Activated CD4-positive, alpha-beta T cell treated with anti-CD3 and anti-CD28 coated beads, Interleukin-2, amount 50 U/mL, for 48 hours (primary cell): ENCODE measurements around the gene LSM14B.

Experiments
- DNase-seq, 2 experiments: peaks; one replicate each; pipeline ENCODE4 v3.0.0-alpha.2; 2020

LSM14B gene

DNA sequence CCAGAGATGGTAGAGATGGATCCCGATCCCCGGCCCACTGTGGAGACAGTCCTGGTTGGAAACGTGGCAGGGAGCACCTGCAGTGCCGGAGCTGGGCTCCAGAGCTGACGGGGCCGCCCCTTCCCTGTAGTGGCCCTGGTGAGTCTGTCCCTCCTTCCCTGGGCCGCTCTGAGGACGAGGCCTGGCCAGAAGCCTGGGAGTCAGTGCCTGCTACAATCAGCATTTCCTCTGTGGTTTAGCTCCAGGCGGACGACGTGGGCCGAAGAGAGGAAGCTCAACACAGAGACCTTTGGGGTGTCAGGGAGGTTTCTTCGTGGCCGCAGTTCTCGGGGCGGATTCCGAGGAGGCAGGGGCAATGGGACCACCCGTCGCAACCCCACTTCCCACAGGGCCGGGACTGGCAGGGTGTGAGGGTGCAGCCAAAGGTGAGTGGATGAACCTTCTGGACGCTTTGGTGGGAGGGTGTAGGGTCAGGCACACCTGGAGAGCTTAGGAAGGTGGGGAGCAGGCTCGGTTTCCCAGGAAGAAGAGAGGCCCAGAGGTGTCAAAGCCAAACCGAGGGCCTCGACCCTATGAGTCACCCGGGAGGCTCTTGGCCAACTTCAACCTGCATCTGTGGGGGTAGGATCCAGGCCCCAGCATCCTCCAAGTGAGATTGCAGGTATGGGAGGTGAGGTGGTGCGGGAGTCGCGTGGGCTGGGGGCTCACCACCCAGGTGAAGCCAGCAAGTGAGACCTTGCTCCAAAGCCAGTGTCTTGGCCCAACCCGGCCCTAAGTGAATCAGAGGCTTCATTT, 11.0 kb downstream of the LSM14B start:
- no peak for DNase-seq

DNA sequence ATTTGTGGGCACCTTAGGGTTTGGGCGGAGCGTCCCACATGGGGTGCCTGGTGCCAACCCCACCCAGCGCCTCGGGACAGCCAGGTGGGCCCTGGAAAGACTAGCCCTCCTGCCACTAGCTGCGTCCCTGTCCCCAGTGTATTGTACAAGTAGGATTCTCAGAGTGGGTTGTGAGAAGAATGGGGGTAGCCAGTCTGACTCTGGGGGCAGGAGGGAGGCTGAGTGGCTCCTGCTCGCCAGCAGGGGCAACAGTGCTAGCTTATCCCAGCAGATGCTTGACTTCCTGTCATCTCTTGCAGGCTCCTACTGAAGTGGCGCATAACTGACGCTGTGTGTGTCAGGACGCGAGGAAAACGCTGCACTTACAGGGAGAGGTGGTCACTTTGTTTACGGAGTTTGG, 11.6 kb downstream of the LSM14B start:
- no peak for DNase-seq

DNA sequence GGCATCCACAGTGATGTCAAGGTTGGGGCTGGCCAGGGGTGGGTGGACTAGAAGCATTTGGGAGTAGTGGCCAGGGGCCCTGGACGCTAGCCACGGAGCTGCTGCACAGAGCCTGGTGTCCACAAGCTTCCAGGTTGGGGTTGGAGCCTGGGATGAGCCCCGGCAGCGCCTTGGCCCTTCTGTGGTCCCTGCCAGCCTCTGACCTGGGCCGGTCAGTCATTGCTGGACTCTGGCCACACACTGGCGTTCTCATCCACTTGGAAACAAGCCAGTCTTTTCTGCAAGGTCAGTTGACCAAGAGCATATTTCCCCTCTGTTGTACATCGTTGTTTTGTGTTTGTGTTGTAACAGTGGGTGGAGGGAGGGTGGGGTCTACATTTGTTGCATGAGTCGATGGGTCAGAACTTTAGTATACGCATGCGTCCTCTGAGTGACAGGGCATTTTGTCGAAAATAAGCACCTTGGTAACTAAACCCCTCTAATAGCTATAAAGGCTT, 12.5 kb downstream of the LSM14B start:
- DNase-seq: no peak

DNA sequence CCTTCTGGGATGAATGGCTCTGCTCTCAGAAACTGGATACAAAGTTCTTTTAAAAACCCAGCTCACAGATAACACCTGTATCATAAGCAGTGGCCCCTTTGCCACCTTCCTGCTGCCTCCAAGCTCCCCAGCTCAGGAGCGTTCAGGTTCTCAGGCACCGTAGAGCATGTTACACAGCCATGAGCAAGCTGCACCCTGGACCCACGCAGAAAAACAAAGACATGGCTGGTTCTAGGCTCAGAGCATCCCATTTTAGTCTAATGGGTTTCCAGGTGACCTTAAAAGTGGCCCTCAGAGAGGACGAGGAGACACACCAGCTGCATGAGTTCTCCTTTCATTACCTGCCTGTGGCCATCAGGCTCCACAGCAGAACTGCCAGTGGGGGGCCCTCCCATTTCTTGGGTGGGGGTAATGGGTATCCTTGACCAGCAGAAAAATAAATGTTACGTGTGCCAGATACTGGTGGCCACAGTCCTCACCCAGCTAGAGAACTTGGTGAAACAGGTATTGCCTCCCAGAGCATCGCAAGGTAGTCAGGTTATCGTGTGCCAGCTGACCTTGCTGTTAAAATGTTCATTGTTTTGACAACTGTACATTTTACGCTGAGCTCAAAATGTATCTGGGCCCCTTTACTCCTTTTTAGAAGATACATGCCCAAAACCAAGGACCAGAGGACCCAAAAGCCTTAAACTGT, 13.4 kb downstream of the LSM14B start:
- no peak for DNase-seq

DNA sequence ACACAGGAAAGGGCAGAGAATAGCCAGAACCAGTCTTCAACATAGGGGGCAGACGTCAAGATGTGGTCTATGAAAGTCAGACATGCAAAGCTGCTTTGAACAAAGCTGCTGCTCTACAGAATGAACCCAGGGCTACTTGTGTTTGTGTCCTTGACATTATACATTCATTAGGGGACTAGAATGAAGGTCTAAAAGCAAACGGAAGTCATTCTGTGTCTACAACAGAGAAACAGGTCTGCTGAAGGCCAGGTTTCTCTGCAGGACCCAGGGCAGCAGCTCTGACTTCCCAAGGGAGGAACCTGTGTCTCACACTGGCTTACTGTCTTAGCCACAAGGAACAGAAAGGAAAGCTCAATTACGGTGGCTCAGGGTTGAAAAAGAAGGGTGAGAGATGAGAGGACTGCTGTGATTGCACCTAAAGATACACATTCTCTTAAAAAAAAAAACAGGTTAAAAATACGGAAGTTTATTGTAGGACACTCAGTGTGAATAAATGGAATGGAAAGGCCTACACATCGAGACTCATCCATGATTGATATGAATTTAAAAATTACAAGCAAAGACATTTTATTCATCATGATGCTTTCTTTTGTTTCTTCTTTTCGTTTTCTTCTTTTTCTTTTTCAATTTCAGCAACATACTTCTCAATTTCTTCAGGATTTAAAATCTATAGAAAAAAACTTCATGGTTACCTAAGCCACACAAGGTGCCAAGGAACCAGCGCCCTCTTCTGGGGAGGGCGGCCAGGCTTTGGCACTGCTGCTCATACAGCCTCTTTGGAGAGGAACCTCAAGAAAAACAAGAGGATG, 14.2 kb downstream of the LSM14B start:
- DNase-seq: peak; percentile 62 to 68

DNA sequence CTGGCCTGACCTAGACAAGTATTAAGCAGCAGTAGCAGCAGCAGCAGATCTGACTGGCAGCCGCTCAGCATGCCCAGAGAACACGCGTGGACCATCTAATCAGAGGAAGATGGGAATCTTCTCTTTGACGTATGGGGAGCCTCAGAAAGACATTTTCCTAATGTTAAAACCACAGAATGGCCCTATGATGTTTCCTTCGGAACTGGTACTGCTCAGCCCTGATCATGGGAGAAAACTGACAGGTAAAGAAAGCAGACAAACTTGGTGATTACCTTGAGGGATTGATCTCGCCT, 14.8 kb downstream of the LSM14B start:
- no peak for DNase-seq

DNA sequence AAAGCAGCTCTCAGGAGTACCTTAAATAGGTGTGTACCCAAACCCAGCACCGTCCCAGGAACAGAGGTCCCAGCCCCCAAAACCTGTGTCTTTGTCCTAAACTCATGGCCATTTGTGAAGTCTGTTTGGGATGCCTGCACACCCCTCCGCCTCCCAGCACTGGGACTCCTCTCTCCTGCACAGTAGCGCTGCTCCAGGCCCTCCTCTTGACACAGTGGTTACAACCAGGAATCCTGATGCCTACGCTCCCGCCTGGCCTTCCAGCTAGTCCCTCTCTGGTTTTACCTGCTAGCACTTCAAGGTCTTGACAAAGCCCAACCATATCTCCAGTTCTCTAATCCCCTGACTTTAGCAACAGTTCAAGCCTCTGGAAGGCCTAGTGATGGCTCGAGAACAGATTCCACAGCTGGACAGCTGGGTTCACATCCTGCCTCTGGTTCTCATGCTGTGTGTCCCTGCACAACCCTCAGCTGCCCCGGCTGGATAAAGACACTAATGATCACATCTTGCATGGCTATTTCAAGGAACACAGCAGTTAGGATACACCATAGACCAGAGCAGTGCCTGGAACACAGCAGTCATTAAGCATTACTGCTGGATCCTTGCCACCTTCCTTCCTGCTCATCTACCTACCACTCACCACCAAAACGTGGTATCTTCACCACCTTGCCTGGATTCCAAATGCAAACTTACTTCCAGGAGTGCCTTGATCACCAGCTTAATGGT, 15.4 kb downstream of the LSM14B start:
- no peak for DNase-seq

DNA sequence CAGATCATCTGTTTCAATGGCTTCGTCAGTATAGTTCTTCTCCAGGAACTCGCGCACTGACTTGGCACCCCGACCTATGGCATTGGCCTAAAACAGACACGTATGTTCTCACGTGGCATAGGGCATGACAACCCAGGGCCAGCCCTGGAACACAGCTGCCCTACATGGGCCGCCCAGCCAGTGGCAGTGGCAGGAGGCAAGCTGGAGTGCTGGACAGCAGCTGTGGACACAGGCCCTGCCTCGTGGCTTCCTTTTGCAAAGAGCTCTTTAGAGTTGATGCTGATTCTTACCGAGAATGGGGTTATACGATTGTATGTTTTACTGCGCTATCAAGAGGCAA, 15.9 kb downstream of the LSM14B start:
- no peak for DNase-seq

DNA sequence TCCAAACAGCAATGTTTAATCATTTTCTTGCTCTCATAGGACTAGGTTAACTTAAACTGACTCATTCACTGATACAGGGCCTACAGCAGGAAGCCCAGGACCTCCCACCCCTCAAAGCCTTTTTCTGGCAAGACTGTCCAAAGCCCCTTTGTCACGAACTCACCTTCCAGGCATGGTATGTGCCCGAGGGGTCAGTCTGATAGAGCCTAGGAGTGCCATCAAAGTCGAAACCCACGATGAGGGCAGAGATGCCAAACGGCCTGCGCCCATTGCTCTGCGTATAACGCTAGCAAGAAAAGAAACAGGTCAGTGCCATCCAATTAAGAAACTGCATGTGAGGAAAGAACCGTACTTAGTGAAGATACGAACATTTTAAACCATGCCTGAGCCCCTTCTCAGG, 16.6 kb downstream of the LSM14B start:
- no peak for DNase-seq

DNA sequence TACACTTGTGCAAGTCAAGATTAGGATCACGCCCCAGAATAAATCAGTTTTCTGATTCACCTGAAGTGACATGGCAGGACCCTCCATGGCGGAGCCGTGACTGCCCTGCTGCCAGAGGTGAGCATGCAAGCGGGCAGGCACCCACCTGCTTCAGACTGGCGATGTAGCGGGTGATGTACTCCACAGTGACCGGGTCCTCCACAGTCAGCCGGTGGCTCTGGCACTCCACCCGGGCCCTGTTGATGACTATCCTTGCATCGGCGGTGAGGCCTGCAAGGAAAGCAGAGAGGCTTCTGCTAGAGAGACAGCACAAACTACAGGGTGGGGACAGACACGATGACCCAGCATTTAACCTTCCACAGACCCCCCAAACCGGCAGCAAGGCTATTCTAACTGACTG, 17.4 kb downstream of the LSM14B start:
- DNase-seq: no peak

DNA sequence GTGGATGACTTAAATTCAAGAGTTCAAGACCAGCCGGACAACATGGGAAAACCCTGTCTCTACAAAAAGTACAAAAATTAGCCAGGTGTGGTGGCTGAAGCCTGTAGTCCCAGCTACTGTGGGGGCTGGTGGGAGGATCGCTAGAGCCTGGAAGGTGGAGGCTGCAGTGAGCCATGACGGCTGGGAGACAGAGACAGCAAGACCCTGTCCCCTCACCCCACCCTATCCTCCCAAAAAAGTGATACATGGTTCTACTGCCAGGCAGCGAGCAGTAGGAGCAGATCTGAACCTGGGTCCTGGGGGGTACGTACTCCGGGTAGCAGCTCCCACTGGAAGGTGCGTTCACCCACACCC, 18.7 kb downstream of the LSM14B start:
- no peak for DNase-seq

DNA sequence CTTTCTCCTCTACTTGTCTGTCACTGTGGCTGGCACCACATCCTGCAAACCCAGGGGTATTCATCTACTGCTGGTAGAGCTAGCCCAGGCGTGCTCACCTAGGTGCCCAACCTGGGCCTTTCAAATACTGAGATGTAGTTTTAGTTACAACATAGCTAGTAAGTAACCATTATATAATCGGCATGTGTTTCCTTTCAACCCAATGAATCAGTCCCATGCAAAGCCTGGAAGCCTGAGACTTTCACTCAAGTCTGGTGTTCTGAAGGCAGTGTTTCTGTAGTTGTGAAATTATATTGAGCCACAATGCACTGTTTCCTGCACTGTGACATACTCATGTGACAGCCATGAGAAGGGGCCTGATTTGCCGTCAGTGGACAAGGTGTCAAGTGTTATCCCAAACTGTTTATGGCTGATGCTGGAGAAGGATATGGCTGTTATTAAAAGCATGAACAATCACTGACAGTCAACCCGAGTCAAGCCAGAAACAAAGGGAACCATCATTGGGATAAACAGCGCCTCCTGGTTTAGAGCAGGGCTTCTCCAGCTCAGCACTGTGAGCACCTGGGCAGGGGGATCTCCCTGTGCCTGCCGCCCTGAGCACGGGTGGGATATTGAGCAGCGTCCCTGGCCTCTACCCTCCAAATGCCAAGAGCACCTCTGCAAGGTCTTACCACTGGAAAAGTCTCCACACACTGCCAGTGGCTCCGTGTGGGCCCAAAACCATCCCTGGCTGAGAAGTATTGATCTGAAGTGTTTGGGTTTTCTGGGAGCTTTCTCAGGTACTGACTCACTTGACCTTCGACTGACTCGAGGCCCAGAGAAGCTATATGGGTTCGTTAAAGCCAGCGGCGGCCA, 19.3 kb downstream of the LSM14B start:
- peak; percentile 35 to 53 for DNase-seq

DNA sequence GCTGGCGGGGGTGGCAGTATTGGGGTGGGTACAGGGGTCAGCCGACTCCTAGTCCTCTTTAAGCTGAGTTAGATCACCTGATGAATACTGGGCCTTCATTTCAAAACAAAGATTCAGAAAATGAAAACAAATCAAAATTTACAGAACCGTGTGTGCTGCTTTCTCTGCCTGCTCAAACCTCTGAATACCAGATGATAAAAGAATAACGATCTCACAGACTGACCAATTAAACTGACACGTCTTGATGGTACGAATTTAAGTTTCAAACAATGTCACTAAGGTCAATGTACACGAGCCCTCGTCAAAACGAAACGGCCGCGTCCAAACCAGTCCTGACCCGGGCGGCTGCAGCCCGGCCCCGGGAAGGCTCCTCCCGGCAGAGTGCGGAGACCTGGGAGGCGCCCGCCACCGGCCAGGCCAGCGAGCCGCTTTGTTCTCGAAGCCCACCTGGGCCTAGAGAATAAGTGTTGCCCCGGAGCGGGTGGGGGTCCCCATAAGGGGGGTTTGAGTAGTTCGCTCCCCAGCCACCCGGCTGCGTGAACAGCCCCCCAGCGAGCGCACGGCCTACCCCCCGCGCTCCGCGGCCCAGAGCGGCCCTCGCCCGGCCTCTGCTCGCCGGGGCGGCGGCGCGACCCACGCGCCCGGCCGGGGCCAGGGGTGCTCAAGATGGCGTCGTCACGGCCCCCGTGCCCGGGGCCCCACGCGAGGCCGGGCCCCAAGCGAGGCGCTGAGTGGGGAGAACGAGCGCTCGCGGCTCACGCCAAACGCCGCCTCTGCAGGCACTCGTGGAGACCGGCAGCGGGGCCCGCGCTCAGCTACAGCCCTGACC, 20.2 kb downstream of the LSM14B start:
- peak in 1 of 2 experiments; percentile 24 for DNase-seq

DNA sequence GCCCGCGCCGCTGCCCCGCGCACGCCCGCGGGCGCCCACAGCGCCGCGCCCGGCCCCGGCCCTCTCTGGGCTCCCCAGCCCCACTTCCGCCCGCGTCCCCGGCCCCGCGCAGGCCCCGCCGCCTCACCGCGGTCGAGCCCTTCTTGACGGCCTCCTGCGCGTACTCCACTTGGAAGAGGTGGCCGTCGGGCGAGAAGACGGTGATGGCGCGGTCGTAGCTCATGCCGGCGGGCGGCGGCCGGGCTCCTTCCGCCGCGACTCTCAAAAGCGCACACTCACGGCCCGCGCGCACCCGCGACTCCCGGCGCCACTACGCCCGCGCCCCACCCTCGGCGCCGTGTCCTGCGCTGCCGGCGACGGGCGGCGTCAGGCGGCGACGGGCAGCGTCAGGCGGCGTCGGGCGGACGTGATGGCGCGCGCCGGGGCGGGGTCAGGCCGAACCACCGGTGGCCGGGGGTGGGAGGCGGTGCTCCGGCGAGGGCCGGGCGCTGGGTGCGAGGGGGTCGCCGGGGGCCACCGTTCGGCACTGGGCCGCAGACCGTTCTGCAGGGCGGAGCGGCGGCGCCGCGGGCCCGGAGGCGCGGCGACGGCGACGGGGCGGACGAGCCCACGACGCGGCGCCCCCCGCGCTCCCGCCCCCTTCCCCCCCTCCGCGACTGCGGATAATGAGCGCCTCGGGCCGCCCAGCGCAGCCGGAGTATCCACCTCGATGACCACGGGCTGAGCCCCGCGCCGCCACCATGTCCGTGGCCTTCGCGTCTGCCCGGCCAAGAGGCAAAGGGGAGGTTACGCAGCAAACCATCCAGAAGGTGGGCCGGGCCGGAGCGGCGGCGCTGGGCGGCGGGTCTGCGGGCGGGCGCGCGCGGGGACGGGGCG, 21.0 kb downstream of the LSM14B start, which contains the start of the genes PSMA7 and SS18L1:
Gene PSMA7, minus strand, starts transcription at position 314 of the 876 bp plus-strand sequence. Its CDS starts 91 bp downstream, at position 223.
Gene SS18L1, plus strand, starts transcription at position 689 of the 876 bp plus-strand sequence. Its CDS starts 52 bp downstream, at position 741.
- DNase-seq: peak; percentile 80 to 84

DNA sequence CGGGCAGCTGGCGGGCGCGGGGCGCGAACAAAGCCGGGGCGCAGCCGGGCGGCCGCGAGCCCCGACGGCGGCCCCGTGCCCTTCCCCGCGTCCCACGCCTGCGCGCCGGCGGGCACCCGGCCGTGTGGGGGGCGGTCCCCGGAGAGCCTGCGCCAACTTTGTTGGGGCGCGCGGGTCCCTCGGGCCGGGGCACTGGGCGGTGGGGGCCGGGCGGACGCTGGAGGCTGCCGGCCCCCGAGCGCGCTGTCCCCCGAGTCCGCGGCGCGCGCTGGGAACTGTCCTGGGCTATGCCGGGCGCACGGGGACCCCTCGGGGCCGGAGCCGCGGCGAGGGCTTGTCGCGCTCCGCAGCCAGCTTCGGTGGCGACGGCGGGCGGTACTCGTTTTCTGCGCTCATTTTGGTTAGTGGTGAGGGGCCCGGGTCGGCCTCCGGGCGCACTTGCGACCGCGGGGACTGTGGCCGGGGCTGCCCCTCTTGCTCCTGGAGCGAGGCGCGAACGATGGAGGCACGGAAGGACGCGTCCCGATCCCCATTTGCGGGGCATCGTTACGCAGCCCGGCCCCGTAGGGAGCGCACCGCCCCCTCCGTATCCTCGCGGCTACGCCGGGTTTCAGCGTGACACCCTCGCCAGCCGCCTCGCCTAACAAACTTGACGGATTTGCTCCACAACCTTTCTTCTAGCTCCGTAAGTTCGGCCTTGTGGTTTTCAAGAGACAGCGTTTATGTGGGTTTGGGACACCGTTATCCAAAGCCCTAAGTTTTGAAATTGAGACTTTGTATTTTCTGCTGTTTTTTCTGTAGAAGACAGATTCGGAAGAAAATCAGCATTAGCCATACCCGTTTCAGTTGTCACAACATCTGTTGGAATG, 21.9 kb downstream of the LSM14B start:
- DNase-seq: peak; percentile 70 to 75

DNA sequence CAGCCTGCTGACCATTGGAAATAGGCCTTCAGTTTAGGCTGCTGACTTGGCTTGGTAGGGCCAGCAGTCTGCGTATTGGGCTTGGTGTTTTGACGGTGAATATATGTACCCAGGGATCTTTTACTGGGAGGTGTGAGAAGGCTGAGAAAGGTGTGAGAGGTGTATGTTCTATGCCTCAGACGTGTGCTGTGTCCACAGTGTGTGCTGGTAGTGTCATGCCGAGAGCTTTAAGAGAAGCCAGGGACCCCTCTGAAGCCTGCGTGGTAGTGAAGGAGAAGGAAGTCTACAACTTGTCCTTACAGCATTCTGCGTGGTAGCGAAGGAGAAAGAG, 23.4 kb downstream of the LSM14B start:
- DNase-seq: no peak

DNA sequence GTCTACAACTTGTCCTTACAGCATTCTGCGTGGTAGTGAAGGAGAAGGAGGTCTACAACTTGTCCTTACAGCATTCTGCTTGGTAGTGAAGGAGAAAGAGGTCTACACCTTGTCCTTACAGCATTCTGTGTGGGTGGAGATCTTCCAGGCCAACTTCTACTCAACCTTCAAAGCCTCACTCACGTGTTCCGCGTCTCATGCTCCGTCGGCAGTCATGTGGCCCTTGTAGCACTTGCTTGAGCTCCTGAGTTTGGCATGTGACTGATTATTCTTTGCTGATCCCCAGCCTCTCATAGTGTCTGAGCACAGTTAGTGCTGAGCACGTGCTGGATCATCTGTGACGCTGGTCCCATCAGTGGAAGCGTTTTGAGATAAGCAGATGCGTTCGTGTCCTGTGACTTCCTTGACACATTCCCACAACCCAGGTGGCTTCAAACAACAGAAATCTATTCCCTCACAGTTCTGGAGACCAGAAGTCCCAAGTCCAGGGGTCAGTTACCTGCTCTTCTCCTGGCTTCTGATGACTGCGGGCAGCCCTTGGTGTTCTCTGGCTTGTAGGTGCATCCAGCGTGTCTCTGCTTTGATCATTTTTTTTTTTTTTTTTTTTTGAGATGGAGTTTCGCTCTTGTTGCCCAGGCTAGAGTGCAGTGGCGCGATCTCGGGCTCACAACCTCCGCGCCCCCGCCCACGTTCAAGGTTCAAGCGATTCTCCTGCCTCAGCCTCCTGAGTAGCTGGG, 23.9 kb downstream of the LSM14B start:
- DNase-seq: no peak

DNA sequence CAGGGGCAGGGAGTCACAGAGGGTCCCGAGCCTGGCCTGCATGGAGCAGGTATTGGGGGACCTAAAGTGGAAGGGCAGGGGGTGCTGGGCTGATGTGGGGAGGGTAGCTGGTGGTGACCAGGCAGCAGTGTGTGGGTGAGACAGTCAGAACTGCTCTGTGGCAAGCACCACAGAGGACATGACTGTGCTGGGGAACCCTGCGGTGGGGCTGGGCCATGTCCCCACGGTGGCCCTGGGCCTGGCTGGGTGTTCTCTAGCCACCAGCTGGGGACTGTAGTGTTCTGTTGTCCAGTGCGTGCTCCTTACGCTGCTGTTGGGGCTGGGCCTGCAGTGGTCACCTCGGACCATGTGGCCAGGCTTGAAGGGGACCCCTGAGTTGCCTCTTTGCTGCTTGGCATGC, 24.9 kb downstream of the LSM14B start:
- DNase-seq: no peak
